ENCODE measurements around the gene BDH1.

- TF ChIP-seq CTCF (IDR thresholded peaks at IDR 0.05; ENCODE audit: low read depth, low read length) (no peak), EZH2phosphoT487 (IDR thresholded peaks at IDR 0.05; ENCODE audit: low read depth) (no peak)
Observed at GRCh38 chr3:197468167-197468566, 87.6 kb downstream of the BDH1 start.

Measured in OCI-LY3 (cell line).